ENCODE results near the gene LACTB. TPM values are rescaled to one million over a fixed set of nuclear protein-coding genes. Genes with fewer than 3 reads are reported as not detected.
A peak's percentile ranks its signal among the peaks of the same experiment; 100 is the strongest.

LACTB gene
- total and polyA plus RNA-seq, 2 of the 13 experiments (the other 11 are each of a cell fraction or from before 2014, with no cell fraction given), result 14.8 to 23.0 TPM

- TF ChIP-seq TP53 (CRISPR knock-in tag; conservative IDR thresholded peaks at IDR 0.05), result no peak
- TF ChIP-seq PHB2 (IDR thresholded peaks at IDR 0.05; ENCODE audit: partially characterized antibody), result no peak
- TF ChIP-seq ZNF639 (CRISPR knock-in tag; conservative IDR thresholded peaks at IDR 0.05), result no peak
- no peak for TF ChIP-seq ZNF275 (CRISPR knock-in tag; IDR thresholded peaks at IDR 0.05; ENCODE audit: borderline replicate concordance)
- peak; percentile 43; the same call in 1 of the 2 replicates for TF ChIP-seq KDM5A (IDR thresholded peaks at IDR 0.05; ENCODE audit: borderline replicate concordance, low read length)
- TF ChIP-seq ZNF18 (CRISPR knock-in tag; IDR thresholded peaks at IDR 0.05; ENCODE audit: insufficient replicate concordance), result peak; percentile 27
- no peak for TF ChIP-seq AKNA (CRISPR knock-in tag; IDR thresholded peaks at IDR 0.05; ENCODE audit: borderline replicate concordance)
- 0 out of 2 replicates have a peak, but pooled peaks have one; percentile 15 for TF ChIP-seq KDM3A (CRISPR knock-in tag; IDR thresholded peaks at IDR 0.05; ENCODE audit: low read depth)
- 0 out of 2 replicates have a peak, but pooled peaks have one; percentile 17 for TF ChIP-seq RARA (CRISPR knock-in tag; IDR thresholded peaks at IDR 0.05)
- peak; percentile 58; the same call in 1 of the 2 replicates for TF ChIP-seq ATF7-NPFF (CRISPR knock-in tag; IDR thresholded peaks at IDR 0.05; ENCODE audit: low read depth)
- no peak for TF ChIP-seq MED13 (CRISPR knock-in tag; IDR thresholded peaks at IDR 0.05)
- no peak for TF ChIP-seq AGO1 (IDR thresholded peaks at IDR 0.05; ENCODE audit: low read depth, low read length, poor library complexity, severe bottlenecking)
- TF ChIP-seq FIP1L1 (IDR thresholded peaks at IDR 0.05; ENCODE audit: borderline replicate concordance, insufficient read depth, low read depth, low read length), result no peak
- TF ChIP-seq STAT6 (CRISPR knock-in tag; IDR thresholded peaks at IDR 0.05; ENCODE audit: borderline replicate concordance), result no peak
- TF ChIP-seq ADNP (CRISPR knock-in tag; IDR thresholded peaks at IDR 0.05), result no peak
Measured at GRCh38 chr15:63122002-63122875, 578 bp downstream of the LACTB start (continued).

Measured in HepG2 (cell line).